ENCODE results near the gene WDCP.
"Not testable (repeated sequence)": the region's sequence is repeated elsewhere in the genome, so short reads cannot be mapped to it uniquely, and the experiment has no call there.

WDCP gene

GRCh38 chr2:24058564-24059271 is 11.5 kb upstream of the WDCP start:
- no peak for DNase-seq

DNA sequence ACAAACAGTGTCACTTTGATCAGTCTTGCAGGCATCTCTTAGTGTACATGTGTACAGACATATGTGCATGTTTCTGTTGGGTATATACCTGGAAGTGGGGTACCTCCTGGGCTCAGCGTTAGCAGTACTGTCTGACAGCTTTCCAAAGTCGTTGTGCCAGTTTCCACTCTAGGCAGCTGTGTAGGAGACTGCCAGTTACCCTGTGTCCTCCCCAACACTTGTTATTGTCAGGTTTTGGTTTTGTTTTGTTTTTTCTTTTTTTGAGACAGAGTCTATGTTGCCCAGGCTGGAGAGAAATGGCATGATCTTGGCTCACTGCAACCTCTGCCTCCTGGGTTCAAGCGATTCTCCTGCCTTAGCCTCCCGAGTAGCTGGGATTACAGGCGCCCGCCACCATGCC is 8.6 kb upstream of the WDCP start:
- no peak for DNase-seq

GRCh38 chr2:24054366-24055010 is 7.3 kb upstream of the WDCP start:
- DNase-seq = no peak

DNA sequence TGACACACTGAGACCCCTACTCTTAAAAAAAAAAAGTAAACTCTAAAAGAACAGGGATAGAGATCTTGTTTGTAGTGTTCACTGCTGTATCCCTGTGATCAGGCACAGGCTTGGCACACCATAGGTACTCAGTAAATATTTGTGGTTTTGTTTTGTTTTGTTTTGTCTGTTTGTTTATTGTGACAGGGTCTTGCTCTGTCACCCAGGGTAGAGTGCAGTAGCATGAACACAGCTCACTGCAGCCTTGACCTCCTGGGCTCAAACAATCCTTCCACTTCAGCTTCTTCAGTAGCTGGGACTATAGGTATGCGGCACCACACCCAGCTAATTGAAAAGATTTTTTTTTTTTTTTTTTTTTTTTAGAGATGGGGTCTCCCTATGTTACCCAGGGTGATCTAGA is 5.8 kb upstream of the WDCP start:
- DNase-seq = no peak

- no peak for DNase-seq
Measured at GRCh38 chr2:24051833-24052232, 4.6 kb upstream of the WDCP start.

GRCh38 chr2:24050041-24050979 is 3.1 kb upstream of the WDCP start:
- DNase-seq = peak; percentile 23

- DNase-seq = peak; percentile 57
Measured at GRCh38 chr2:24049485-24050021, 2.4 kb upstream of the WDCP start, which contains the start of gene FKBP1B. FKBP1B (plus strand) TSS chr2:24049741; CDS start chr2:24049850, 109 bp downstream.

DNA sequence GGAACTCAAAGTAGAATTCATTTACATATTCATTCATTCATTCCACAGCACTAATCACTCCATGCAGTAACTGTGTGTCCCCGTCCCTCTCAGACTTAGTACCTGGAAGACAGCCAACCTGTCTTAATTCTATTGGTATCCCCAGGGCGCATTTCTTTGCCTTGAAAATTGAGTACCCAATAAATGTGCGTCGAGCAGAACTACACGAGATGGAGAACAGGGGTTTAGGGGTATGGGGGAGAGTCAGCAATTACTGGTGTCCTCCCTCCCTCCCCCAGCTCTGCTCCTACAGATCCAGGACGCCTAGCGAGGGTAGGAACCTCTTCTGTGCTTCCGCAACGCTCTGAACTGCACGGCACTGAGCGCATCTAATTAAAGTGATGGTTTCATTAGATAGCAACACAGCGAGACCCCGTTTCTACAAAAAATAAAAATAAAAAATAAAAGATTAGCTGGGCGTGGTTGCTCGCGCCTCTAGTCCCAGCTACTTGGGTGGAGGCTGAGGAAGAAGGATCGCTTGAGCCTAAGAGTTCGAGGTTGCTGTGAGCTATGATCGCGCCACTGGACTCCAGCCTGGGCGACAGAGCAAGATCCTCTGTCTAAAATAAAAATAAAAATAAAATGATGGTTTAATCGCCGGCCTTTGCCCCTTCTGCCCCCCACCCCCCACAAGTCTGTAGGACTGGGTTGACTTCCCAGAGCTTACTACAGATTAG is 1.7 kb upstream of the WDCP start:
- DNase-seq = no peak

GRCh38 chr2:24047703-24048033 is 477 bp upstream of the WDCP start:
- DNase-seq = no peak

DNA sequence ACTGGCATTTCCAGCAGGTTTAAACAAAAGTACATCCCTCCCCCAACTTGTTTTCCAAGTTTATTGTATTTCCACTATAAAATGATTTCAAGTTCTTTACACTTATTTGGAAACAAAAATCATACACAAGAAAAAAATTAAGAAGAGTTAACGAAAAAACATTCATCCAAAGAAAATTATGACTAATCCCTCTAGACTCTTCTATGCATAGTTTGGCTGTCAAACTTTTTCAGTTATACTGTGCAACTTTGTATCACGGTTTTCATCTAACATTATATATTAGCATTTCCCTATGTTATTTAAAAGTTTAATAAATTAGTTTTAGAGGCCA is 627 bp downstream of the WDCP start:
- no peak for DNase-seq

DNA sequence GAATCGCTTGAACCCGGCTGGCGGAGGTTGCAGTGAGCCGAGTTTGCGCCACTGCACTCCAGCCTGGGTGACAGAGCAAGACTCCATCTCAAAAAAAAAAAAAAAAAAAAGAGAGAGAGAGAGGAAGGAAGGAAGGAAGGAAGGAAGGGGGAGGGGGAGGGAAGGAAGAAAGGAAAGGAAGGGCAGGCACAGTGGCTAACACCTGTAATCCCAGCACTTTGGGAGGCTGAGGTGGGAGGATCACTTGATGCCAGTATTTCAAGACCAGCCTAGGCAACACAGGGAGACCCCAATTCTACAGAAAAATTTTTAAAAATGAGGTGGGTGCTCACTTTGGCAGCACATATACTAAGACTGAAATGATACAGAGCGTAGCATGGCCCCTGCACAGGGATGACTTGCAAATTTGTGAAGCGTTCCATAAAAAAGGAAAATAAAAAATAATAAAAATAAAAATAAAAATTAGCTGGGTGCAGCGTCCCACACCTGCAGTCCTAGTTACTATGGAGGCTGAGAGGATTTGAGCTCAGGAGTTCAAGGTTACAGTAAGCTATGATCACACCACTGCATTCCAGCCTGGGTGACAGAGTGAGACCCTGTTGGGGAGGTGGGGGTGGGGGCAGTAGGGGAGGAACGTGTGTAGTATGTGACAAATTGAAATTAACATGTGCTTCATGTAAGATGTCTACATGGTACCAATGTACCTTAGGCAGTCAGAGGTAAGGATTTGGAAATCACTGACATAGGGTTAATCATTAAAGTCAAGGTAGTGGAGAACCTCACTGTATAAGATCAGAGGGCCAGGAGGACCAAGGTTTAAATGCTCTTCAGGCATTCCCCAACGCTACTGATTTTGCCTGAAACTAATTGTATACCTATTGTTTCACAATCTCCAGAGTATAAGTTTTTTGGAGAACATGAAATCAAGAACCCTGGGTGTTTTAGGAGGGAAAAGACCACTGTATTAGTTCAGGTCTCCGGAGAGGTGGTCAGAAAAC is 1.4 kb downstream of the WDCP start:
- DNase-seq = no peak

DNA sequence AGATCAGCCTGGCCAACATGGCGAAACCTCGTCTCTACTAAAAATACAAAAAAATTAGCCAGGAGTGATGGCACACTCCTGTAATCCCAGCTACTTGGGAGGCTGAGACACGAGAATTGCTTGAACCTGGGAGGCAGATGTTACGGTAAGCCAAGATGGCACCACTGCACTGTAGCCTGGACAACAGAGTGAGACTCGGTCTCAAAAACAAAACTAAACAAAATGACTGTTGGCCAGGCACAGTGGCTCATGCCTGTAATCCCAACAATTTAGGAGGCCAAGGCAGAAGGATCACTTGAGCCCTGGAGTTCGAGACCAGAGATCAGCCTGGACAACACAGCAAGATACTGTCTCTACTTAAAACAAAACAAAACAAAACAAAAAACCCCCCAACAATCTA is 4.1 kb downstream of the WDCP start:
- DNase-seq = not testable (repeated sequence)

GRCh38 chr2:24040511-24040910 is 6.7 kb downstream of the WDCP start:
- no peak for DNase-seq

GRCh38 chr2:24038786-24039499 is 8.2 kb downstream of the WDCP start:
- no peak for DNase-seq

GRCh38 chr2:24026233-24026632 is 21.0 kb downstream of the WDCP start:
- no peak for DNase-seq

DNA sequence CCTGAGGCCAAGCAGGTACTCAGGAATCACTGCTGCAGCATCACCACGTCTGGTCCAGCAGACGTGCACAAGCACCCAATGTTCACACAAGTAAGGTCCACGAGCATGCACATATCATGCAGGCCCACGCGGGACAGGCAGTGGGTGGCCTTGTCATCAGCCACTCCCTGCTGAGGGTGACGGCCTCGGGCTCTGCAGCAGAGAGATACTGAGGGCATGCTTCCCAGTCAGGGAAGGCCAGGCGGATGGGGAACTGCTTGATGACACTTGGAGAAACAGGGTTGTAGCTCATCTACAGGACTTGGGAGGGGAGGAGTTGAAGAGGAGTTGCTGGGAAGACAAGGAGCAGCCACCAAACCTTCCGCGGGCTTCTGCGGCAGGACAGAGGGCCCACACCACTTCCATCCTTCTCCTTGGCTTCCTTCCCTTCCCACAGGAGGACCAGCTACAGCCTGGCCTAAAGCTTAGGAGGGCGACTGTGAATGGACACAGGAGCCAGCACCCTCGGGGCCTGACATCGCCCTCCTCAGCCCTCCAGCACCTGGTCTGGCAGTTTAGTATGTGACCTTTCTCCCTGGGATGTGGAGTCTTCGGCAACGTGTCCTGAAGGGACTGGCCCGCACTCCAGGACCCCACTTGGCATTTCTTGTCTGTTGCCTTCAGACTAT is 22.1 kb downstream of the WDCP start:
- no peak for DNase-seq

DNA sequence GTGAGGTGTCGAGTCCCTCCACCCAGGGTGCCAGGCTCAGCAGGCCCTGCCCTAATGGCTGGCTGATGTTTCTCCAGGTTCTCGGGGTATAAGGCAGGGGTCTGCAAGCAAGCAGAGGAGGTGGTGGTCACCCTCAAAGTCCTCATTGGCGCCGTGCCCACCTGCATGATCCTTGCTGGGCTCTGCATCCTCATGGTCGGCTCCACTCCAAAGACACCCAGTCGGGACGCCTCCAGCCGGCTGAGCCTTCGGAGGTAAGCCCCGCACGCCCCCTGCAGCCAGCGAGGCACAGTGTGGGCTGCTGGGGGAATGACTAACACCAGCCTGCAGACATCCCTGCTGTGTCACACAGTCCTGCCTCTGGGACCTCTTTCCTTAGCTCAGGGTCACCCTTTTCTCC is 23.2 kb downstream of the WDCP start:
- no peak for DNase-seq

DNA sequence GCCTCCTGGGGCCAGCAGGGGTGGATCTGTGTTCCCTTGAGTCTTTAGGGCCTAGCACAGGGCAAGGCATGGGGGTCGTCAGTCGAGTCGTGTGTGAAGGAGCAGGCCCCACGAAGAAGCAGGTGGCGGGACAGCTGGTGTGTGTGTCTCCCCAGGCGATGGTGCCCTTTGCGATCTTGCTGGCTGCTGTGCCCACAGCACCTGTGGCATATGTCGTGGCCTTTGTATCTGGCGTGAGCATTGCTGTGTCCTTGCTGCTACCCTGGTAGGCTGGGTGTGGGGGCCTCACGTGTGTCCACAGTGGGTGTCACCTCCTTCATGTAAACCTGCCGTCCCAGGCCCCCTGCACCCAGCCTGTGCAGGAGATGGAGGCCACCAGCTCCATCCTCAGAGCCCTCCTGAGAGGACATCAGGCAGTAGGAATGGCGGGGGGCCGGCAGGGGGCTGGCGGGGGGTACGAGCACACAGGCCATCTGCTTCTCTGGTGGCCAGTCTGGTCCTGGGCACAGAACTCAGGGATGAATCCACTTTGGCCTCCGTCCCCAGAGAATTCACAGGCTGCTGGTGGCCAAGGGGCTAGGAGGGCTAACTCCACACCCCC is 24.1 kb downstream of the WDCP start:
- no peak for DNase-seq

DNA sequence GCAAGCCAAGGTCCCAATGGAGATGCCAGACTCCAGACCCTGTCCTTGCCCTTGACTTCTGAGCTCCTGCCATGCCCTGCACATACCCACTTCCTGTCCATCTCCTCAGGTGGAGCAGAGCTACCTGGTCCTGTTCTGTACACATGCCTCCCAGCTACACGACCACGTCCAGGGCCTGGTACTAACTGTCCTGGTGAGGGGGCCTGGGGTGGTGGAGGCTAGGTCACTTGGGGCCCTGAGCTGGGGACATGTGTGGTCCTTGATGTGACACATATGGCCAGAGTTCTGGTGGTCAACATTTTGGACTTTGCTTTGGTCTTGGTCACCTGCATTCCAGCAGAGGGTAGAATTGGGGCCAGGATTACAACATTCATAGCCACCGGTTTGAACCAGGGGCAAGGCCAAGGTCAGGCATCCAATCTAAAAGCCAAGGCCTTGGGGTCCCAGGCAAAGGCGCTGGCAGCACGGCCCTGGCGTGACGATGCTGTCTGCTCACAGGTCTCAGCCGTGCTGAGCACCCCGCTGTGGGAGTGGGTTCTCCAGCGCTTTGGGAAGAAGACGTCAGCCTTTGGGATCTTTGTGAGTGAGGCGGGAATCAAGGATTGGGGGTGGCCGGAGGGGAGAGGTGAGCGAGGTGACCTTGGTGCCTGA is 24.7 kb downstream of the WDCP start:
- no peak for DNase-seq

Measured in CD4-positive, alpha-beta T cell treated with Interleukin-17A for 4 hours (primary cell).